Smooth muscle cell (in vitro differentiated cells): ENCODE measurements around the gene PPP4C. TPM values are rescaled to one million over a fixed set of nuclear protein-coding genes. Genes with fewer than 3 reads are reported as not detected.

Experiments
- DNase-seq: peaks from one replicate; lab custom pipeline; 2025; ENCODE audit not compliant: unreplicated experiment; lab: John Stamatoyannopoulos, UW
- H2AFZ ChIP-seq: fragments of 200-600 bp; sonication (generic); 2 replicates; pipeline ENCODE4 v1.6.0; 2016; ENCODE audit warnings: antibody characterized with exemption, low read depth, mild to moderate bottlenecking
- H3F3A ChIP-seq: fragments of 200-600 bp; sonication (generic); 2 replicates; pipeline ENCODE4 v1.6.0; 2017; ENCODE audit warnings: antibody characterized with exemption, low read depth
- H3K27ac ChIP-seq: fragments of 200-600 bp; sonication (generic); 2 replicates; pipeline ENCODE4 v1.5.1; 2016; ENCODE audit warnings: low read depth, mild to moderate bottlenecking
- H3K27me3 ChIP-seq: fragments of 200-600 bp; sonication (generic); 2 replicates; pipeline ENCODE4 v1.6.1; 2016; ENCODE audit warnings: low read depth, mild to moderate bottlenecking
- H3K36me3 ChIP-seq: fragments of 200-600 bp; sonication (generic); 2 replicates; pipeline ENCODE4 v1.5.1; 2016; ENCODE audit warnings: low read depth
- H3K4me1 ChIP-seq: fragments of 200-600 bp; sonication (generic); 2 replicates; pipeline ENCODE4 v1.5.1; 2016; ENCODE audit warnings: low read depth
- H3K4me2 ChIP-seq: fragments of 200-600 bp; sonication (generic); 2 replicates; pipeline ENCODE4 v1.6.0; 2016; ENCODE audit warnings: mild to moderate bottlenecking
- H3K4me3 ChIP-seq: fragments of 200-600 bp; sonication (generic); 2 replicates; pipeline ENCODE4 v1.5.1; 2016; ENCODE audit warnings: mild to moderate bottlenecking
- H3K79me2 ChIP-seq: fragments of 200-600 bp; sonication (generic); 2 replicates; pipeline ENCODE4 v1.6.0; 2016; ENCODE audit warnings: low read depth, mild to moderate bottlenecking
- H3K9ac ChIP-seq: fragments of 200-600 bp; sonication (generic); 2 replicates; pipeline ENCODE4 v1.6.0; 2016; ENCODE audit warnings: low read depth
- H3K9me3 ChIP-seq: fragments of 200-600 bp; sonication (generic); replicated peaks from 2 replicates; pipeline ENCODE4 v1.5.1; 2016; ENCODE audit warnings: low read depth
- H4K20me1 ChIP-seq: fragments of 200-600 bp; sonication (generic); 2 replicates; pipeline ENCODE4 v1.6.0; 2016; ENCODE audit warnings: low read depth
- WGBS: methylation state at CpG from one replicate; pipeline ENCODE4 v1.1.7; 2016; ENCODE audit warnings: low lambda C conversion rate; 5-methylcytosine and 5-hydroxymethylcytosine counted together
- polyA plus RNA-seq: library from polyadenylated mRNA; unstranded; fragments of >200 nt; fragmentation: Nextera tagmentation; extraction: Ambion mirVana; gene quantifications from 2 replicates; pipeline ENCODE4 v1.2.1, GENCODE V29; 2016
- total RNA-seq: library from RNA; depleted of rRNA; stranded (reverse); fragments of >200 nt; gene quantifications from 2 replicates; pipeline ENCODE4 v1.2.3, GENCODE V29; 2014
- TF ChIP-seq, protein P1 (sequence below): fragments of 200-600 bp; sonication (generic); IDR thresholded peaks from 2 replicates; pipeline ENCODE4 v1.5.1; 2017; ENCODE audit warnings: borderline replicate concordance, mild to moderate bottlenecking, antibody characterized with exemption; ENCODE audit not compliant: insufficient read depth, poor library complexity, severe bottlenecking

PPP4C gene
- total and polyA plus RNA-seq, 2 experiments from 2014 or later = 111 to 224 TPM

DNA sequence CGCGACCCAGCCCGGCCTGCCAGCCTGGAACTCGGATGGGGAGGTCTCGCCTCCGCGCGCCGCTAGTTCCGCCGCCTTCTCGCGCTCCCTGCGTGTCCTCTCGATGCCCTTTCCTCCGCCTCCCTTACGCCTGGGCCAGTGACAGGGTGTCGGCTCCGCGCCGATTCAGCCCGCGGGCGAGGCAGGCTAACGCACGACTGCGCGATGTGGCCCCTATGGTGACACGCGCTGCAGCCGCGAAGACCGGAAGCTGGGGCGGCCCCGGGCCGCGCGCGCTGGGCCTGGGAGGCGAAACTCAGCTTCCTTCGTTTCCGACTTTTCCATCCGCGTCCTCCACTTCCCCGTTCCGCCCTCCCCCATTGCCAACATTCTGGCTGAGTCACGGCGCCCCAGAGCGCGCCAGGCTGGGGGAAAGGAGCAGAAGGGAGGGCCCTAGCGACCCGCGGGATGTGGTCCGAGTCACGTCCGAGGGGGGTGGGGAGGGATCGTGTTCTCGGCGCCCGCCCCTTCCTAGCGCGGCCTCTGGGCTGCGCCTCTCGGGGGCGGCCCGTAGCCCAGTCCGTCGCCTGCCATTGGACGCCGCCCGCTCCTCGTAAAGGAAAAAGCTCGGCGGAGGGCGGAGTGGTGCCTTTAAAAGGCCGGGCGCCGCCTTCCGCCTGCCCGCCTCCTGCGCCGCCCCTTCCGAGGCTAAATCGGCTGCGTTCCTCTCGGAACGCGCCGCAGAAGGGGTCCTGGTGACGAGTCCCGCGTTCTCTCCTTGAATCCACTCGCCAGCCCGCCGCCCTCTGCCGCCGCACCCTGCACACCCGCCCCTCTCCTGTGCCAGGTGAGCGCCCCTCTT, 10.5 kb upstream of the PPP4C start, which contains the start of gene ALDOA:
Gene ALDOA (plus strand): TSS at position 659 of the 841 bp plus-strand sequence. CDS start 1,138 bp downstream, outside the sequence.
- peak within 1 kb of the TSS; percentile 92 for H3K4me3 ChIP-seq
- H3K9me3 ChIP-seq = no peaks in the 10 kb centered on the region
- peaks cover 49% of the 10 kb centered on the region for H3K79me2 ChIP-seq
- 1% methylated on average over 87 of the region's 99 CpGs for WGBS
- peaks cover 39% of the 10 kb centered on the region for H3K4me1 ChIP-seq
- peak within 1 kb of the TSS; percentile 99 for H3K9ac ChIP-seq
- H3K4me2 ChIP-seq = peak within 1 kb of the TSS; percentile 98
- H3F3A ChIP-seq = peaks cover 41% of the 10 kb centered on the region
- DNase-seq = peak; percentile 93
- peak within 1 kb of the TSS; percentile 98 for H3K27ac ChIP-seq
- TF ChIP-seq, protein P1, sequence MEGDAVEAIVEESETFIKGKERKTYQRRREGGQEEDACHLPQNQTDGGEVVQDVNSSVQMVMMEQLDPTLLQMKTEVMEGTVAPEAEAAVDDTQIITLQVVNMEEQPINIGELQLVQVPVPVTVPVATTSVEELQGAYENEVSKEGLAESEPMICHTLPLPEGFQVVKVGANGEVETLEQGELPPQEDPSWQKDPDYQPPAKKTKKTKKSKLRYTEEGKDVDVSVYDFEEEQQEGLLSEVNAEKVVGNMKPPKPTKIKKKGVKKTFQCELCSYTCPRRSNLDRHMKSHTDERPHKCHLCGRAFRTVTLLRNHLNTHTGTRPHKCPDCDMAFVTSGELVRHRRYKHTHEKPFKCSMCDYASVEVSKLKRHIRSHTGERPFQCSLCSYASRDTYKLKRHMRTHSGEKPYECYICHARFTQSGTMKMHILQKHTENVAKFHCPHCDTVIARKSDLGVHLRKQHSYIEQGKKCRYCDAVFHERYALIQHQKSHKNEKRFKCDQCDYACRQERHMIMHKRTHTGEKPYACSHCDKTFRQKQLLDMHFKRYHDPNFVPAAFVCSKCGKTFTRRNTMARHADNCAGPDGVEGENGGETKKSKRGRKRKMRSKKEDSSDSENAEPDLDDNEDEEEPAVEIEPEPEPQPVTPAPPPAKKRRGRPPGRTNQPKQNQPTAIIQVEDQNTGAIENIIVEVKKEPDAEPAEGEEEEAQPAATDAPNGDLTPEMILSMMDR = no peak
- H4K20me1 ChIP-seq = peaks cover 47% of the 10 kb centered on the region
- H3K36me3 ChIP-seq = no peaks in the 10 kb centered on the region
- no peaks in the 10 kb centered on the region for H3K27me3 ChIP-seq
- H2AFZ ChIP-seq = peak within 1 kb of the TSS; percentile 53

DNA sequence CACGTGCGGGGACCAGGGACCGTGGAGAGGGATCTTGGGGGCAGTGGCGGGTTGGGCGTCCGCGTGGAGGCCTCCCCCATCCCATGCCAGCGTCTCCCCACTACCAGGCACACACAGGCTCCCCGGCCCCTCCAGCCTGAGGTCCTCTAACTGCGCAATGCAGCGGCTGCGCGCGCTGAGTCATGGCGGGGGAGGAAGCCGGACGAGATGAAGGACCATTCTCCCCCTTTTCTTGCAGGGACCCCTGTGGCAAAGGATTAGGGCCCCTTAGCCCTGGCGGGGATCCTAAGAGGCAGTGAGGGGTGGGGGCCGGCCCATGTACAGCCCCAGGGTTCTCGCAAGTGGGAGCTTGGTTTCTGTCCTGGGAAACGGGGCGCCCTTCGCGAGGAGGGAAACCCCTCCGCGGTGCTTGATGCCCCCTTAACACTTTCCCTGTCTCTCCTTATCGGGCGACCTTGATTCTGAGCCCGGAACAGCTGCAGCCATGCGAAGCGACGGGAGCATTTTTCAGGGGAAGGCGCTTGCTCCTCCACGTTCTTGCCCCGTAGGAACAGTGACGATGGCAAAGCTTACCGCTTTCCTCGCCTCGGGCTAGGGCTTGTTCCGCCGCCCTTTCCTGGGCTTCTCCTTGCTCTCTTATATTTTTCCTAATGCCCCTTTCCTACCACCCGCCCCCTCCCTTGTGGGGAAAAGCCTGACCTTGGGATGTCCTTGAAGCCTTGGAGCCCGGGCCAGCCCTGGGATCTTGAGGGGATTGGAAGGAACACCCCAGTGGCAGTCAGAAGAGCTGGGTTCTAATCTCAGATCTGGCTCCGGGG, 9.6 kb upstream of the PPP4C start:
- H4K20me1 ChIP-seq = peaks cover 55% of the 10 kb centered on the region
- DNase-seq = peak; percentile 85
- TF ChIP-seq, protein P1 = no peak

DNA sequence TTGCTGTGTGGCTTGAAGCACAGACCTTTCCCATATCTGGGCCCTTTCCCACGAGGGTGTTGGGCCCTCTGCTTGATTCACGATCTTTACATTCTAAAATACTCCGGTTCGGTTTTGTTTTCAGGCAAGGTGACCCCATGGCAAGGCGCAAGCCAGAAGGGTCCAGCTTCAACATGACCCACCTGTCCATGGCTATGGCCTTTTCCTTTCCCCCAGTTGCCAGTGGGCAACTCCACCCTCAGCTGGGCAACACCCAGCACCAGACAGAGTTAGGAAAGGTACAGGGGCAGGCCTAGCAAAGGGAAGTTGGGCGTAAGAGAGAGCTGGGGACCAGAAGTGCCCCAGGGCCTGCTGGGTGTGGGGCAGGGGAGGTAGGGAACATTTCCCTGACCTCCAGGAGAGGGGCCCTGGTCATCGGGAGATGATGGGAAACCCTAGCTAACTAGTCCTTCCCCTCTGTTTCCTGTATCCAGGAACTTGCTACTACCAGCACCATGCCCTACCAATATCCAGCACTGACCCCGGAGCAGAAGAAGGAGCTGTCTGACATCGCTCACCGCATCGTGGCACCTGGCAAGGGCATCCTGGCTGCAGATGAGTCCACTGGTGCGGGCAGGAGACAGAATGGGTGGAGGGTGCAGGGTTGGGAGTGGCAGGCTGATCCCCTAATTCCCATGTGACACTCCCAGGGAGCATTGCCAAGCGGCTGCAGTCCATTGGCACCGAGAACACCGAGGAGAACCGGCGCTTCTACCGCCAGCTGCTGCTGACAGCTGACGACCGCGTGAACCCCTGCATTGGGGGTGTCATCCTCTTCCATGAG, 8.8 kb upstream of the PPP4C start:
- H3K36me3 ChIP-seq = no peaks in the 10 kb centered on the region
- peaks cover 63% of the 10 kb centered on the region for H4K20me1 ChIP-seq
- H2AFZ ChIP-seq = no peak overlapping the region
- H3F3A ChIP-seq = peaks cover 55% of the 10 kb centered on the region
- H3K4me2 ChIP-seq = peak overlapping the region; percentile 98
- TF ChIP-seq, protein P1 = no peak
- H3K79me2 ChIP-seq = peaks cover 64% of the 10 kb centered on the region
- peak overlapping the region; percentile 99 for H3K9ac ChIP-seq
- peak overlapping the region; percentile 98 for H3K27ac ChIP-seq
- no peak for DNase-seq
- H3K27me3 ChIP-seq = no peaks in the 10 kb centered on the region
- no peaks in the 10 kb centered on the region for H3K9me3 ChIP-seq
- WGBS = 65% methylated on average over 20 of the region's 21 CpGs
- peaks cover 34% of the 10 kb centered on the region for H3K4me1 ChIP-seq
- peak overlapping the region; percentile 92 for H3K4me3 ChIP-seq

More for the DNA sequence above, 9.6 kb upstream of the PPP4C start:
- H3K9ac ChIP-seq = peak overlapping the region; percentile 99
- H3F3A ChIP-seq = peaks cover 49% of the 10 kb centered on the region
- no peaks in the 10 kb centered on the region for H3K36me3 ChIP-seq
- no peaks in the 10 kb centered on the region for H3K27me3 ChIP-seq
- peaks cover 56% of the 10 kb centered on the region for H3K79me2 ChIP-seq
- H3K4me1 ChIP-seq = peaks cover 35% of the 10 kb centered on the region
- peak overlapping the region; percentile 98 for H3K4me2 ChIP-seq
- peak overlapping the region; percentile 92 for H3K4me3 ChIP-seq
- WGBS = under 1% methylated on average over 40 of the region's 44 CpGs
- no peak overlapping the region for H2AFZ ChIP-seq
- peak overlapping the region; percentile 98 for H3K27ac ChIP-seq
- no peaks in the 10 kb centered on the region for H3K9me3 ChIP-seq
